Measurements from ENCODE around the gene RIMKLB.

Gene RIMKLB

DNA sequence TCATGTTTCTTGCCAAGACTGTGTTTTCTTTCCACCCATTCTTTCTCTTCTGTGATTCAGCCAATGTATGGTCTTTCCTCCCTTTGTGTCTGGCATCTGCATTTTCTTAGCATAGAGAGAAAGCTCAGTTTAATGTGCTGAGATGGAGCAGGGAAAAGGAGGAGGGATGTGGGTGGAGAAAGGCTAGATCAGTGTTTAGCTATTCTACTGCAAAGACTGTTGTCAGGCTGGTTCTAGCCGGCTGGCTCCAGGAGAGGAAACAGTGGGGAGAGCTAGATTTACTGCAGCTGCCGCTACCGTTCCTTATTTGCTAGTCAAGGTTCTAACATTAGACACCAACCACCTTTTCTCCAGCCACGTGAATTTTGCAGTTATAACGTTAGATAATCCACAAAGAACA is 5.2 kb upstream of the RIMKLB start:
- H3K27ac ChIP-seq (ENCODE audit: low read depth, low read length, severe bottlenecking), result peak overlapping the region; percentile 82
- no peaks in the 10 kb centered on the region for H3K9me3 ChIP-seq (ENCODE audit: control insufficient read depth, low read length)
- 6% methylated on average over 3 of the region's 5 CpGs; no CpG with 5 or more reads in 1 of the 2 experiments for WGBS, 2 experiments (ENCODE audit: insufficient coverage in 2 of 2)
- no peaks in the 10 kb centered on the region for H3K36me3 ChIP-seq (ENCODE audit: control insufficient read depth, insufficient read depth, low read length)
- H3K4me1 ChIP-seq (ENCODE audit: control insufficient read depth, insufficient read depth, low read length, poor library complexity, severe bottlenecking), result peaks cover 38% of the 10 kb centered on the region
- no peak overlapping the region for H3K4me3 ChIP-seq (ENCODE audit: extremely low read depth, insufficient read depth, low read length, poor library complexity, severe bottlenecking)

- Histone ChIP-seq H3K9me3 (ENCODE audit: control insufficient read depth, low read length) (no peaks in the 10 kb centered on the region), H3K27ac (ENCODE audit: low read depth, low read length, severe bottlenecking) (no peak overlapping the region), H3K4me1 (ENCODE audit: control insufficient read depth, insufficient read depth, low read length, poor library complexity, severe bottlenecking) (peaks cover 28% of the 10 kb centered on the region), H3K4me3 (ENCODE audit: extremely low read depth, insufficient read depth, low read length, poor library complexity, severe bottlenecking) (no peak overlapping the region), H3K36me3 (ENCODE audit: control insufficient read depth, insufficient read depth, low read length) (peaks cover 2% of the 10 kb centered on the region)
- WGBS, 2 experiments (ENCODE audit: insufficient coverage in 2 of 2), result 97% methylated on average over 5 of the region's 10 CpGs; no CpG with 5 or more reads in 1 of the 2 experiments
Observed at GRCh38 chr12:8695116-8695515, 2.7 kb upstream of the RIMKLB start.

DNA sequence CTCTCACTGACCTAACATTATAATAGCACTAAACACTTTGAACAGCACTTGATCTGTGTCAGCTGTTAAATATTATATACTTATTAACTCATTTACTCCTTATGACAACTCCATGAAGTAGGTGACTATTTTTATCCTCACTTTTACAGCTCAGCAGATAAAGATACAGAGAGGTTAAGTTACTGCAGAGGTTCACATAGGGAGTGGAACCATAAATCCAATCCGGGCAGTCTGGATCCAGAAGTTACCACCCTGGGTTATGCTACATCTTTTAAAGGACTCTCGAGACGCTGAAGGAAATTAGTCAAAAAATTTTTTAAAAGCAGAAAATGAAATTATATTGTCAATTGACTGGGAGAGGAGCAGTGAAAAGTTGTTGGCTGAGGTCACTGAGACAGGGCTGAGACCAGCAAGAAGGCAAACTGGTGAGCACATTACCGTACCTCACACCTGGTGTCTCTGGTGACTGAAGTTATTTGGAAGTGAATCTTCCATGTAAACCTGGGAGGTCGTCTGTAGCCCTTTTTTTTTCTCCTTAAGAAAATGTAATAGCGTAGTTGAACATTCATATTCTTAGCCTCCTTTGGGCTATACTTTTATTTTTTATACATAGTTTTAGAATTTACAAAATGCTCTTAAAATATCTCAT is 1.2 kb upstream of the RIMKLB start:
- peak overlapping the region; percentile 91 for H3K27ac ChIP-seq (ENCODE audit: low read depth, low read length, severe bottlenecking)
- WGBS, 2 experiments (ENCODE audit: insufficient coverage in 2 of 2), result 50 to 69% methylated on average over 3 to 4 of the region's 6 CpGs
- H3K4me3 ChIP-seq (ENCODE audit: extremely low read depth, insufficient read depth, low read length, poor library complexity, severe bottlenecking), result peak overlapping the region; percentile 83
- H3K4me1 ChIP-seq (ENCODE audit: control insufficient read depth, insufficient read depth, low read length, poor library complexity, severe bottlenecking), result peaks cover 30% of the 10 kb centered on the region
- H3K9me3 ChIP-seq (ENCODE audit: control insufficient read depth, low read length), result no peaks in the 10 kb centered on the region
- peaks cover 15% of the 10 kb centered on the region for H3K36me3 ChIP-seq (ENCODE audit: control insufficient read depth, insufficient read depth, low read length)

- peak overlapping the region; percentile 91 for H3K27ac ChIP-seq (ENCODE audit: low read depth, low read length, severe bottlenecking)
Observed at GRCh38 chr12:8697120-8697475, 693 bp upstream of the RIMKLB start.

GRCh38 chr12:8698132-8698851 is 501 bp downstream of the RIMKLB start:
- Histone ChIP-seq H3K4me1 (ENCODE audit: control insufficient read depth, insufficient read depth, low read length, poor library complexity, severe bottlenecking) (peaks cover 18% of the 10 kb centered on the region), H3K9me3 (ENCODE audit: control insufficient read depth, low read length) (no peaks in the 10 kb centered on the region), H3K4me3 (ENCODE audit: extremely low read depth, insufficient read depth, low read length, poor library complexity, severe bottlenecking) (peak overlapping the region; percentile 83), H3K27ac (ENCODE audit: low read depth, low read length, severe bottlenecking) (peak overlapping the region; percentile 89), H3K36me3 (ENCODE audit: control insufficient read depth, insufficient read depth, low read length) (peaks cover 15% of the 10 kb centered on the region)
- 0% methylated on average over 39 to 40 of the region's 85 CpGs for WGBS, 2 experiments (ENCODE audit: insufficient coverage in 2 of 2)

More at GRCh38 chr12:8697120-8697475, 693 bp upstream of the RIMKLB start:
- Histone ChIP-seq H3K4me3 (ENCODE audit: extremely low read depth, insufficient read depth, low read length, poor library complexity, severe bottlenecking) (peak overlapping the region; percentile 83), H3K36me3 (ENCODE audit: control insufficient read depth, insufficient read depth, low read length) (peaks cover 15% of the 10 kb centered on the region), H3K4me1 (ENCODE audit: control insufficient read depth, insufficient read depth, low read length, poor library complexity, severe bottlenecking) (peaks cover 29% of the 10 kb centered on the region), H3K9me3 (ENCODE audit: control insufficient read depth, low read length) (no peaks in the 10 kb centered on the region)
- WGBS, 2 experiments (ENCODE audit: insufficient coverage in 2 of 2), result 1 to 3% methylated on average over 8 to 14 of the region's 21 CpGs

- Histone ChIP-seq H3K4me1 (ENCODE audit: control insufficient read depth, insufficient read depth, low read length, poor library complexity, severe bottlenecking) (peaks cover 18% of the 10 kb centered on the region), H3K4me3 (ENCODE audit: extremely low read depth, insufficient read depth, low read length, poor library complexity, severe bottlenecking) (peak overlapping the region; percentile 83), H3K9me3 (ENCODE audit: control insufficient read depth, low read length) (no peaks in the 10 kb centered on the region), H3K36me3 (ENCODE audit: control insufficient read depth, insufficient read depth, low read length) (peaks cover 15% of the 10 kb centered on the region), H3K27ac (ENCODE audit: low read depth, low read length, severe bottlenecking) (peak overlapping the region; percentile 89)
- WGBS, 2 experiments (ENCODE audit: insufficient coverage in 2 of 2), result no CpG with 5 or more reads among the region's 2 CpGs
Observed at GRCh38 chr12:8698879-8699278, 1.1 kb downstream of the RIMKLB start.

GRCh38 chr12:8699714-8700113 is 1.9 kb downstream of the RIMKLB start:
- WGBS, 2 experiments (ENCODE audit: insufficient coverage in 2 of 2), result 9% methylated on average over 4 of the region's 4 CpGs; no CpG with 5 or more reads in 1 of the 2 experiments
- peak overlapping the region; percentile 11 for H3K4me3 ChIP-seq (ENCODE audit: extremely low read depth, insufficient read depth, low read length, poor library complexity, severe bottlenecking)
- H3K4me1 ChIP-seq (ENCODE audit: control insufficient read depth, insufficient read depth, low read length, poor library complexity, severe bottlenecking), result peaks cover 18% of the 10 kb centered on the region
- peaks cover 18% of the 10 kb centered on the region for H3K36me3 ChIP-seq (ENCODE audit: control insufficient read depth, insufficient read depth, low read length)
- H3K9me3 ChIP-seq (ENCODE audit: control insufficient read depth, low read length), result no peaks in the 10 kb centered on the region
- no peak overlapping the region for H3K27ac ChIP-seq (ENCODE audit: low read depth, low read length, severe bottlenecking)

GRCh38 chr12:8701046-8701660 is 3.4 kb downstream of the RIMKLB start:
- Histone ChIP-seq H3K36me3 (ENCODE audit: control insufficient read depth, insufficient read depth, low read length) (peaks cover 24% of the 10 kb centered on the region), H3K9me3 (ENCODE audit: control insufficient read depth, low read length) (no peaks in the 10 kb centered on the region), H3K27ac (ENCODE audit: low read depth, low read length, severe bottlenecking) (no peak overlapping the region), H3K4me1 (ENCODE audit: control insufficient read depth, insufficient read depth, low read length, poor library complexity, severe bottlenecking) (peaks cover 17% of the 10 kb centered on the region), H3K4me3 (ENCODE audit: extremely low read depth, insufficient read depth, low read length, poor library complexity, severe bottlenecking) (no peak overlapping the region)
- WGBS, 2 experiments (ENCODE audit: insufficient coverage in 2 of 2), result 100% methylated on average over 3 to 5 of the region's 6 CpGs

GRCh38 chr12:8702159-8702558 is 4.4 kb downstream of the RIMKLB start:
- Histone ChIP-seq H3K9me3 (ENCODE audit: control insufficient read depth, low read length) (no peaks in the 10 kb centered on the region), H3K4me1 (ENCODE audit: control insufficient read depth, insufficient read depth, low read length, poor library complexity, severe bottlenecking) (peaks cover 9% of the 10 kb centered on the region), H3K36me3 (ENCODE audit: control insufficient read depth, insufficient read depth, low read length) (peaks cover 32% of the 10 kb centered on the region), H3K27ac (ENCODE audit: low read depth, low read length, severe bottlenecking) (no peak overlapping the region), H3K4me3 (ENCODE audit: extremely low read depth, insufficient read depth, low read length, poor library complexity, severe bottlenecking) (no peak overlapping the region)
- 80 to 100% methylated on average over 1 of the region's 4 CpGs for WGBS, 2 experiments (ENCODE audit: insufficient coverage in 2 of 2)

DNA sequence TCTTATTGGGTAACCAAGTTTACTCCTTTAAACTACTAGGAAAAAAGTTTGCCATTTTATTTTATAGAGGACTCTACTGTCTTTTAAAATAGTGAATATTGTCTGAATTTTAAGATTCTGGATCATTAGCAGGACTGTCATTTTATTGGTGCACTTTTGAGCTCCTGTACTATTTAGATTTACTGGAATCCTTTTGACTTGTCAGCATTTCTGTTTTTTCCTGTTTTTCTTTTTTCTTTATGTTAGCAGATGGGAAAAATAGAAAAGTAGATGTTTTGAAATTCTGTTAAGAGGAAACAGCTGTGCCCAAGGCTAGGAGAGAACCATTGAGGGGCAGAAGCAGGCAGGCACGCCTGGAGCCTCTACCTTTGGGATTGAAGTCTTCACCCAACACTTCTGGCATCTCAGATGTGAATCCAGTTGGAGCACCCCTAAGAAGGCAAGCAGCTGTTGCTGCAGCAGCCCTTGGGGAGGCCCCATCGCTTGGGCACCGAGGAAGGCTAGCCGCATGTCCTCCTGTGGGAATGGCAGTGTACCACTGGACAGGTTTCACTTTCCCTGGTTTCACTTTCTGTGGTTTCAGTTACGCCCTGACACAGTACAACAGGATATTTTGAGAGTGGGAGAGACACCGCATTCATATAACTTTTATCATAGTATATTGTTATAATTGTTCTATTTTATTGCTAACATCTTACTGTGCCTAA is 11.5 kb downstream of the RIMKLB start:
- WGBS, 2 experiments (ENCODE audit: insufficient coverage in 2 of 2), result 93 to 100% methylated on average over 3 to 4 of the region's 6 CpGs
- Histone ChIP-seq H3K36me3 (ENCODE audit: control insufficient read depth, insufficient read depth, low read length) (peaks cover 38% of the 10 kb centered on the region), H3K4me1 (ENCODE audit: control insufficient read depth, insufficient read depth, low read length, poor library complexity, severe bottlenecking) (no peaks in the 10 kb centered on the region), H3K27ac (ENCODE audit: low read depth, low read length, severe bottlenecking) (no peak overlapping the region), H3K4me3 (ENCODE audit: extremely low read depth, insufficient read depth, low read length, poor library complexity, severe bottlenecking) (no peak overlapping the region), H3K9me3 (ENCODE audit: control insufficient read depth, low read length) (no peaks in the 10 kb centered on the region)
